ENCODE data around the gene FAM13C. TPM values are rescaled to one million over a fixed set of nuclear protein-coding genes. Genes with fewer than 3 reads are reported as not detected.
"Not testable (repeated sequence)": the region's sequence is repeated elsewhere in the genome, so short reads cannot be mapped to it uniquely, and the experiment has no call there.

FAM13C gene
- 27.4 TPM for polyA plus RNA-seq (ENCODE audit: insufficient read length)

DNA sequence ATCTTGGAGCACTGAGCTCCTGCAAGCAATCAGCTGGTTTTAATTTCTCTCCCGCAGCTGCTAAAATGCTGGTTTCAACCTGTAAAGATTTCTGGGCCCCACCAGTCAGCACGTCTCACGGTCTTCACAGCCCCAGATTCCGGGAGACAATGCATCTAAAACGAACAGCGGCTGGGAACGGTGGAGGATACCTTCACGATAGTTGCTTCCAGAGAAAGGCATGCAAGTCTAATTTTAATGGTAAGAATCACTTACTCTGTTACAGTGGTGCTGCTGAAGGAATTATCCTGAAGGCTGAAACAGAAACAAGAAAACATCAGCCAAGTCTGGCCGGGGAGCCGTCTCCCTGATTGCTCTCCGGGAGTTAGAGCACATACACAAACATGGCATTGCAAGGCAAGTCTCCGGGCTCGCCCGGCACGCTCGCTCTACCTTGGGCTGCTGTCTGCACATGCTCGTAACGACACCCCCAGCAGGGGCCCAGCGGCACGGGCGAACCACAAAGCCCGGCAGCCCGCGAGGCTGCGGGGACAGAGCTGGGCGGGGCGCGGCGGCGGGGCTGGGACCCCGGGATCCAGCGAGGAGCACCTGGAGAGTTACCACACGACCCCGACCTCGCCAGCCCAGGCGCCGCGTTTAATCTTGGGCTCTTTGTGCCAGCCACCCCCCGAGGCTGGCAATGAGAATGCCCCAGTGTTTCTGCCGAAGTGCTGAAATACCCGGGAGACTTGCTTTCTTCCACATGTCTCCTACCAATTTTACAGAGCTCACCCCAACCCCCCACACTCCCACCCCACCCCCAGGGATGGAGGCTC is at the start of gene FAM13C:
Gene FAM13C (minus strand): TSS at position 406 of the 815 bp plus-strand sequence. CDS start 89 bp downstream, at position 317.
- DNase-seq (ENCODE audit: low read depth): no peak

- DNase-seq (ENCODE audit: low read depth): no peak
These were observed 42.9 kb upstream of the FAM13C start for GRCh38 chr10:59405235-59405634.

DNA sequence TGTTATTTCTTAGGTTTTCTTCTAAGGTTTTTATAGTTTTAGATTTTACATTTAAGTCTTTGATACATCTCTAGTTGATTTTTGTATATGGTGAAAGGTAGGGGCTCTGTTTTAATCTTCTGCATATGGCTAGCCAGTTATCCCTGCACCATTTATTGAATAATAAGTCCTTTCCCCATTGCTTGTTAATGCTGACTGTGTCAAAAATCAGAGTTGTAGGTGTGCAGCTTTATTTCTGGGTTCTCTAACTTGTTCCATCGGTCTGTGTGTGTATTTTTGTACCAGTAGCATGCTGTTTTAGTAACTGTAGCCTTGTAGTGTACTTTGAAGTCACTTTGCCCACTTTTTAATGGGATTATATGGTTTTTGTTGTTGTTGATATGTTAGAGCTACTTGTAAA is 37.9 kb upstream of the FAM13C start:
- DNase-seq (ENCODE audit: low read depth): no peak

DNA sequence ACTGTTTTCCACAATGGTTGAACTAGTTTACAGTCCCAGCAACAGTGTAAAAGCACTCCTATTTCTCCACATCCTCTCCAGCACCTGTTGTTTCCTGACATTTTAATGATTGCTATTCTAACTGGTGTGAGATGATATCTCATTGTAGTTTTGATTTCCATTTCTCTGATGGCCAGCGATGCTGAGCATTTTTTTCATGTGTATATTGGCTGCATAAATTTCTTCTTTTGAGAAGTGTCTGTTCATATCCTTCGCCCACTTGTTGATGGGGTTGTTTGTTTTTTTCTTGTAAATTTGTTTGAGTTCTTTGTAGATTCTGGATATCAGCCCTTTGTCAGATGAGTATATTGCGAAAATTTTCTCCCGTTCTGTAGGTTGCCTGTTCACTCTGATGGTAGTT is 37.0 kb upstream of the FAM13C start:
- not testable (repeated sequence) for DNase-seq (ENCODE audit: low read depth)

DNA sequence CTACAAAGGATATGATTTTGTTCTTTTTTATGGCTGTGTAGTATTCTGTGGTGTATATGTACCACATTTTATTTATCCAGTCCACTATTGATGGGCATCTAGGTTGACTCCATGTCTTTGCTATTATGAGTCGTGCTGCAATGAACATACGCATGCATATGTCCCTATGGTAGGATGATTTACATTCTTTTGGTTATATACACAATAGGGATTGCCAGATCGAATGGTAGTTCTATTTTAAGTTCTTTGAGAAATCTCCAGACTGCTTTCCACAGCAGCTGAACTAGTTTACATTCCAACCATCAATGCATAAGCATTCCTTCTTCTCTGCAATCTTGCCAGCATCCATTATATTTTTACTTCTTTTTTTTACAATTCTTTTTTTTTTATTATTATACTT is 35.6 kb upstream of the FAM13C start:
- DNase-seq (ENCODE audit: low read depth): no peak

DNA sequence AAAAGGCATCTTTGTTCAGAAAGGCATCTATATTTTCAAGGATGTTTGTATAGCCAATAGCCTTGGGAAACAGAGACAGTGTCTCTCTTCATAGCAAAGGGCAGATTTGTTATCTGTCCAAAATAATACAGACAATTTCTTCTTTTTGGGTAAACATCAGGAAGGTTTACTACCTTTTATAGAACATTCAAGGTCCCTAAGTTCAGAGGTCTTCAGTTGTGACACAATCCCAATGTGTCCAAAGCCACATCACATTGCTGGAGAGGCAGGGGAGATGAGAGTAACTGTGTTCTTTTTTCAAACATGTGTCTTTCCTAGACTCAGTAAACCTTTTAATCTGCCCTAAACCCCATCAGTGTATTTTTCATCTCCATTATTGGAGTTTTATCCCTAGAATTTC is 33.6 kb upstream of the FAM13C start:
- no peak for DNase-seq (ENCODE audit: low read depth)

DNA sequence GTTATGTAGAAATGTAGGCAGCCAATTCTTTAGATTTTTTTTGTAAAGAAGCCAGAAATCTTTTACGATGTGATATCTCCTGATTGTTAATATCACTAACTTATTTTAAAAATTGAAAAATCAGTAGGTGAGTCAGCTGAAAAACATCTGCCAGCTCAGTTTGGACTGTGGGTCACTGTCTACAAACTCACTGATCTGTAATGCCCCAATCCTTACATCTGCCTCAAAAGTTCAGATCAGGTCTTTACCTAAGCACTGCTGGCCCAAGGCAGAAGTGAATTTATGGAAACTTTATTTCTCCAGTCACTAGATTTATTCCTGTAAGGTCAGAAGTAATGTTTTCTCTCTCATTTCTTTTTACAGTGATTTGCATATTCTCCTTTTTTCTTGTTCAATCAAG is 31.0 kb upstream of the FAM13C start:
- no peak for DNase-seq (ENCODE audit: low read depth)

DNA sequence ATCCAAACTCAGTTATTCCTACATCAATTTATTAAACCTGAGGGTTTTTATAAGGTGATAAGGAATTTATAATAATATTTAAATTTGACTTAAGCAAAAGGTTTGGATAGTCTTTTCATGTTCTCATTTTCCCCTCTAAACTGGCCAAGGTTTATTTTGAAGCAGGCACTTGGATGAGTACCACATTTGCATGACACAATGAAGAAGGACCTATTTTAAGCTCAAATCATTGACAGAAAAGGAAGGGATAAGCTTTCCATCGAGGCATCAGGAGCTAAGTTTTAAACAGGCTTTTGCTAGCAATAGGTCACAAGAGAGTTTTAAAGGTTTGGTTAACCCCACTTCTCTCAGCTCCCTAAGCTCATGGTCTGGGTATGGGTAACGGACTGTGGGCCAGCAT is 28.7 kb upstream of the FAM13C start:
- DNase-seq (ENCODE audit: low read depth): no peak

DNA sequence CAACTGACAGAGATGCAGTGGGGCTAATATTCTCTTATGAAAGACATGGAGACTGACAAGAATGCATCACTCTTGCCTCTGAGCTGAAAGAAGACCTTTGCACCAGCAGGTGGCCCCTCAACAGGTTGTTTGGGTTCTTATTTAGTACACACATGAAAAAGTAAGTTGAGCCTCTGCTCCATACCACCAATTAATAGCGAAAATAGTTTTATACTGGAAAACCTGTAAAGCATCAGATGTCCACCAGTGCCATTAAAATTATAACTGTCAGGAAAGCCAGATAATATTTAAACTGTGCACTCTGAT is 26.3 kb upstream of the FAM13C start:
- DNase-seq (ENCODE audit: low read depth): no peak

DNA sequence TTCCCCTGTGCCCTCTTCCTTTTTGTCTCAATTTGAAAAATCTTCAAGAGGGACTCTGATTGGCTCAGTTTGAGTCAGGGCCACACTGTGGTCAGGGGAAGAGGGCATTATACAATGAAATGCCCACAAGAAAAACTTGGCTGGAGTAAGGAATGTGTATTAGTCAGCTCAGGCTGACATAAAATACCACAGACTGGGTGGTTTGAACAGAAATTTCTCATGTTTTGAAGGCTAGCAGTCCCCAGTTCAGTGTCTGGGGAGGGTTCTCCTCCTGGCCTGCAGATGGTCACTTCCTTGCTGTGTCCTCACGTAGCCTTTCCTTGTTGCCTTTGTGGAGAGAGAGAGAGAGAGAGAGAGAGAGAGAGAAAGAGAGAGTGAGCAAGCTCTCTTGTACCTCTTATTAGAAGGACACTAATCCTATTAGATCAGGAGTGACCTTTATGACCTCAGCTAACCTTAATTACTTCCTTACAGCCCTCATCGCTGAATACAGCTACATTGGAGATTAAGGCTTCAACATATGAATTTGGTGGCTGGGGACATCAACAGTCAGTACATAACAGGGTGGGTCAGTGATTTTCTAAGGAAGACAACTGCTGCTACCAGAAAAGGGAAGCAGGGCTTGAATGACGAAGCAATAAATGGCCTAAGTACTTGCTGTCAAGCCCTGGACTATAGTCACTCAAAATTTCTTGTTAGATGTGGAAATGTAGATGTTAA is 25.8 kb upstream of the FAM13C start:
- DNase-seq (ENCODE audit: low read depth): no peak

- DNase-seq (ENCODE audit: low read depth): no peak
These were observed 22.4 kb upstream of the FAM13C start for GRCh38 chr10:59384761-59385160.

GRCh38 chr10:59383908-59384307 is 21.6 kb upstream of the FAM13C start:
- DNase-seq (ENCODE audit: low read depth): no peak

- DNase-seq (ENCODE audit: low read depth): no peak
These were observed 21.1 kb upstream of the FAM13C start for GRCh38 chr10:59383436-59383835.

- DNase-seq (ENCODE audit: low read depth): no peak
These were observed 20.5 kb upstream of the FAM13C start for GRCh38 chr10:59382831-59383295.

DNA sequence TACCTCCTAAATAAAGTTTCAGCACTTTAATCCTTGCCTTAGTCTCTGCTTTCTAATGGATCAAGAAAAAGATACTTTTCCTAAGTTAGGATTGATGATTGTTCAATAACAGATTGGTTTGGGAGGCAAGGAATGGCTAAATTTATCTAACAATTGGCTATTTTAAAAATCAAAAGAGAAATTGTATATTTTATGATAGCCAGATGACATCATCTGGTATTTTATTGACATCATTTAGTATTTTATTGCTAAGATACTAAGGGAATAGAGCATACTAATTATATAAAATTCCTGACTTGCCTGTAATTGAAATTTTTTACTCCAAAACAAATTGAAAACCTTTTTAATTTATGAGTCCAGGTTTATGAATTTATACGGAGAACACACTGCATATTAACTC is 19.3 kb upstream of the FAM13C start:
- no peak for DNase-seq (ENCODE audit: low read depth)

DNA sequence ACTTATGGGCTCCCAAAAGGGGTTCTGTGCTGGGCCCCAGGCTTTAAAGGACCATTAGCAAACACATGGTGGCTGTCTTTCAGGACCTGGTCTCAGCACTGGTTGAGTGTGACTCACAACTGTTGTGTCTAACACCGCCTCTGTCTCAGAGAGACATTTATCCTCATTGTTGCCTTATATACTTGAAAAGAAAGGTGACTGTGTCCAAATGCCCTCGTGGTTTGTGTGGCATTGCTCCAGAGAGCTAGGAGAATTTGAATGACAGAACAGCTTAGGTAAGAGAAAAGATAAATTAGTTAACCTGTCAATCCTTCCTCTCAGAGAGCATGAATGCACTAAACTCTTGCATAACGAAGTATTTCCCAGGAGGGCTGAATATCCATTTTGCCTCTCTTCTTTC is 14.5 kb upstream of the FAM13C start:
- no peak for DNase-seq (ENCODE audit: low read depth)

- no peak for DNase-seq (ENCODE audit: low read depth)
These were observed 13.6 kb upstream of the FAM13C start for GRCh38 chr10:59375990-59376389.

DNA sequence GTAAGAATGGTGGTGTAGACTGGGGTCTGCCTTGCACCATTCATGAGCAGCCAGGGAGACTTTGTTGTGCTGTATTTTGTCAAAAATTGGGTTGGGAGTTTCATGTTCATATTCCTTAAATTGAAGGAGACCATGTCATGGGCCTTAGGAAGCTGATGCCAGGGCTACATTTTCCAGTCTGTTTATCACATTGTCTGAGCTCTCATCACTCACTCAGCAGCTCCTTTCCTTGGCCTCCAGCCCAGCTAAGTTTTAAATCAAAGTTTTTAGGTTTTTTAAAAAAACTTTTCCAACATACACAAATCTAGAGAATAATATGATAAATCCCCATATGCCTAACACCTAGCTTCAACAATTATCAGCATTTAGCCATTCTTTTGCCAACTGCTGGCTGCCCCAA is 12.6 kb upstream of the FAM13C start:
- no peak for DNase-seq (ENCODE audit: low read depth)

DNA sequence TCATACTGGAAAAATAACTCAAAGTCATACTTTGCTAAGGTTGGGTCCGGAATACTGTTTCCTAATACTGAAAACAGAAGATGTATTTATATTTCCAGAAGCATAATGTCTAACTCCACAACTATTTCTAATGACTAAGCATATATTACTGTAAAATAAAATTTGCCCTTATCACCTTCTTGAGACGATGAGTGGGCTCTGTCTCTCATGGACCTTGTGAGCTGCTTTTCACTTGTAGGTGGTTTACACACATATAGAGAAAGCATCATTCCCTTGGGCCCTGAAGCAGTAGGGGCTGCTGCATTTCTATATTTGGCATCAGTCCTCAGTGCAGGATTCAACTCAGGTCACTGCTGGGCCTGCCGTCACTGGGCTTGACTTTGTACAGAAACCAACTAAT is 10.7 kb upstream of the FAM13C start:
- DNase-seq (ENCODE audit: low read depth): no peak

DNA sequence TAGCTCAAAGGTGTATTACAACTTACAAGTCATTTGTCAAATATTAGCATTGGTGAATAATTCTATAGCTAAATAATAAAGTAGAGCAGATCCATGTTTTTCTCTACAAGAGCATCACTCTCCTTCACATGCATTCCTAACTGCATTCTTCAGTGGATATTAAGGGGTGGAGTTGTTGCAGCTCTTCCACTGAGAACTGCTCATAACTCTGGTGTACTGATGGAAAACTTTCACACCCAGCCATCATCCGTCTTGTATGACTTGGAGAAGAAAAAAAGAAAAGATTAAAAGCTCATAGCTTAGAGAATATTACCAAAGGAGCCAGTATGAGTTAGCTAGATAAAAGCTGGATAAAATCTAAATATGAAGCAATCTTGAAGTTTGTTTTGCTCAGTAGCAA is 10.2 kb upstream of the FAM13C start:
- DNase-seq (ENCODE audit: low read depth): no peak

- DNase-seq (ENCODE audit: low read depth): peak; percentile 92
These were observed 3.9 kb upstream of the FAM13C start for GRCh38 chr10:59366290-59366689.

DNA sequence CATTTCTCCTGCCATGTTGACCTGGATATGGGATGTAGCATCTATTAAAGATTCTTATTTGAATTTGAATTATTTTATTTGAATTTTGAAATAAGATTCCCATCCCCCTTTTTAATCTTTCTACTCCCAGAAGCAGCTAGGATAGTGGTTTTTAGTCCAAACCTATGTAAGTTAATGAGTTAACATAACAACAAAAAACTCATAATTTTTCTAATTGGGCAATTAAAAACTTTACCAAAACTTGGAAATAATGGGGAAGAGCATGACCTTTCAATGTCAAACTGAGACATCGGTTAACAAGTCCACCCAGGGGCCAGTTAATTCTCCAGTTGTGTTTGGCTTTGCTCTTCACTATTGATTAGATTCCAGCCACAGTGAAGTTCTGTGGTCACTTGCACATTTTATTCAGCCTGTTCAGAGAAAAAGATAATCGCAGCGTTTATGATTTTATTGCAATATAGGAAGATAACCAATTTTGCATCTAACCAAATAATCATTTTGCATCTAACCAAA is 1.2 kb upstream of the FAM13C start:
- DNase-seq (ENCODE audit: low read depth): no peak

DNA sequence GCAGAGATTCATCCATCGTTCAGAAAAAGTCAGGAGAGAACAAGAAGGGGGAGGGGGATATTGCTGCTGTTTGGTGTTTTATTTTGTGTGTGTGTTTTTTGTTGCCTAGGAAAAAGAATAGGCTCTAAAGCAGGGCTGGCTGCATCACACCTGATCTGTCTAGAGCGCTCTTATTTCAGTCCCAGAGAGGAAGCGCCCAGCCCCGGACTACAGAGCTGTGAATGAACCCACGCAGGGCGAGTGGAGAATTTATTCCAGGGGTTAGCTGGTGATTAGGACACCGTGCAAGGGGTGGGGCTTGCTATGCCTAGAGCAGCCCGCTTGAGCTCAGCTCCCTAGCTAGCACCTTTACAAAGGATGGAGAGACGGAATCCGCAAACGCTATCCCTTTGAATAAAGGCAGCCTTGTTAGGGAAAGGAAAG is 621 bp upstream of the FAM13C start:
- DNase-seq (ENCODE audit: low read depth): peak; percentile 52

All from forelimb muscle (tissue), 1 donor.